WTC11 (cell line): ENCODE data around the gene EPHA6. TPM values are rescaled to one million over a fixed set of nuclear protein-coding genes. Genes with fewer than 3 reads are reported as not detected.

ENCODE experiments used
- ATAC-seq: fragments of 200-7000 bp; cut with Tn5 transposase; 2 replicates; pipeline ENCODE4 v1.10.0; 2021; ENCODE audit warnings: mild to moderate bottlenecking, moderate library complexity
- CTCF ChIA-PET: fragments of 300-600 bp; sonication (Branson Sonifier 250); formaldehyde crosslinking; loops from one replicate; lab custom pipeline; 2021; ENCODE audit warnings: antibody characterized with exemption; lab: Charles Lee
- POLR2A ChIA-PET: fragments of 350-600 bp; sonication (Branson Sonifier 250); formaldehyde crosslinking; loops from one replicate; lab custom pipeline; 2021; ENCODE audit warnings: antibody characterized with exemption; lab: Charles Lee
- DNase-seq: peaks from one replicate; pipeline ENCODE4 v3.0.0; 2021; ENCODE audit warnings: low spot score
- H3K27ac Mint-ChIP-seq: 2 replicates; pipeline ENCODE4 v1.8.0; 2021; ENCODE audit warnings: mixed read lengths
- H3K27me3 Mint-ChIP-seq: 2 replicates; pipeline ENCODE4 v1.8.0; 2021; ENCODE audit warnings: low read depth, mild to moderate bottlenecking, moderate library complexity, mixed read lengths
- H3K36me3 Mint-ChIP-seq: 2 replicates; pipeline ENCODE4 v1.8.0; 2021; ENCODE audit warnings: mixed read lengths
- H3K4me1 Mint-ChIP-seq: 2 replicates; pipeline ENCODE4 v1.8.0; 2022; ENCODE audit warnings: mixed read lengths
- H3K4me3 Mint-ChIP-seq: 2 replicates; pipeline ENCODE4 v1.8.0; 2021; ENCODE audit warnings: mild to moderate bottlenecking, moderate library complexity, mixed read lengths
- H3K9me3 Mint-ChIP-seq: 2 replicates; pipeline ENCODE4 v1.8.0; 2021; ENCODE audit warnings: mixed read lengths
- CDX4 ChIP-seq: fragments of 250-450 bp; sonication (Bioruptor Pico); IDR thresholded peaks from 2 replicates; pipeline ENCODE4 v1.9.0; 2021; ENCODE audit warnings: moderate library complexity, mild to moderate bottlenecking, inconsistent platforms, borderline replicate concordance
- CREB1 ChIP-seq: sonication (generic); formaldehyde crosslinking; IDR thresholded peaks from 2 replicates; pipeline ENCODE4 v1.8.0; 2023; ENCODE audit warnings: mild to moderate bottlenecking, missing genetic modification reagents
- FOXP4 ChIP-seq: sonication (generic); formaldehyde crosslinking; IDR thresholded peaks from 2 replicates; pipeline ENCODE4 v1.8.0; 2022; ENCODE audit warnings: mild to moderate bottlenecking, missing genetic modification reagents
- HMGA2 ChIP-seq: fragments of 250-450 bp; sonication (Bioruptor Pico); IDR thresholded peaks from 2 replicates; pipeline ENCODE4 v1.4.0; 2021; ENCODE audit warnings: mild to moderate bottlenecking, moderate library complexity
- MXD4 ChIP-seq: fragments of 250-450 bp; sonication (Bioruptor Pico); IDR thresholded peaks from 2 replicates; pipeline ENCODE4 v1.8.0; 2021; ENCODE audit warnings: mild to moderate bottlenecking, moderate library complexity, borderline replicate concordance
- NFATC4 ChIP-seq: fragments of 250-450 bp; sonication (Bioruptor Pico); IDR thresholded peaks from 2 replicates; pipeline ENCODE4 v1.9.0; 2021; ENCODE audit warnings: mild to moderate bottlenecking
- NFE2L1 ChIP-seq: sonication (generic); formaldehyde crosslinking; IDR thresholded peaks from 2 replicates; pipeline ENCODE4 v1.8.1; 2023; ENCODE audit warnings: missing genetic modification reagents
- NFYB ChIP-seq: sonication (generic); formaldehyde crosslinking; conservative IDR thresholded peaks from 2 replicates; pipeline ENCODE4 v1.8.0; 2022; ENCODE audit warnings: low read depth, missing genetic modification reagents
- NR2C2 ChIP-seq: sonication (generic); formaldehyde crosslinking; IDR thresholded peaks from 2 replicates; pipeline ENCODE4 v1.8.0; 2022; ENCODE audit warnings: mild to moderate bottlenecking, missing genetic modification reagents
- PRDM15 ChIP-seq: sonication (generic); formaldehyde crosslinking; IDR thresholded peaks from 2 replicates; pipeline ENCODE4 v1.8.0; 2022; ENCODE audit warnings: missing genetic modification reagents
- PREB ChIP-seq: sonication (generic); formaldehyde crosslinking; IDR thresholded peaks from 2 replicates; pipeline ENCODE4 v1.8.1; 2022; ENCODE audit warnings: mild to moderate bottlenecking, missing genetic modification reagents, moderate library complexity, borderline replicate concordance
- PRRX2 ChIP-seq: fragments of 250-450 bp; sonication (Bioruptor Pico); IDR thresholded peaks from 2 replicates; pipeline ENCODE4 v1.8.0; 2021; ENCODE audit warnings: mild to moderate bottlenecking
- TCF7 ChIP-seq: sonication (generic); formaldehyde crosslinking; IDR thresholded peaks from 2 replicates; pipeline ENCODE4 v1.8.0; 2022; ENCODE audit warnings: mild to moderate bottlenecking, low read depth, missing genetic modification reagents, moderate library complexity
- TEAD4 ChIP-seq: sonication (generic); formaldehyde crosslinking; IDR thresholded peaks from 2 replicates; pipeline ENCODE4 v1.8.0; 2022; ENCODE audit warnings: mild to moderate bottlenecking, missing genetic modification reagents
- TP53 ChIP-seq: sonication (generic); formaldehyde crosslinking; IDR thresholded peaks from 2 replicates; pipeline ENCODE4 v1.8.1; 2023; ENCODE audit warnings: mild to moderate bottlenecking, missing genetic modification reagents
- USF2 ChIP-seq: sonication (generic); formaldehyde crosslinking; IDR thresholded peaks from 2 replicates; pipeline ENCODE4 v1.8.1; 2023; ENCODE audit warnings: mild to moderate bottlenecking, missing genetic modification reagents, moderate library complexity
- ZBTB43 ChIP-seq: sonication (generic); formaldehyde crosslinking; IDR thresholded peaks from 2 replicates; pipeline ENCODE4 v1.8.1; 2023; ENCODE audit warnings: mild to moderate bottlenecking, missing genetic modification reagents
- ZNF219 ChIP-seq: sonication (generic); formaldehyde crosslinking; IDR thresholded peaks from 2 replicates; pipeline ENCODE4 v1.8.0; 2023; ENCODE audit warnings: missing genetic modification reagents, mild to moderate bottlenecking, borderline replicate concordance
- ZNF232 ChIP-seq: sonication (generic); formaldehyde crosslinking; IDR thresholded peaks from 2 replicates; pipeline ENCODE4 v1.8.0; 2022; ENCODE audit warnings: mild to moderate bottlenecking, missing genetic modification reagents
- ZNF263 ChIP-seq: sonication (generic); formaldehyde crosslinking; IDR thresholded peaks from 2 replicates; pipeline ENCODE4 v1.8.1; 2022; ENCODE audit warnings: low read depth, mild to moderate bottlenecking, moderate library complexity, missing genetic modification reagents
- ZNF317 ChIP-seq: sonication (generic); formaldehyde crosslinking; IDR thresholded peaks from 2 replicates; pipeline ENCODE4 v1.8.1; 2023; ENCODE audit warnings: low read depth, mild to moderate bottlenecking, moderate library complexity, missing genetic modification reagents, borderline replicate concordance
- total RNA-seq: library from RNA; stranded (reverse); gene quantifications from 3 replicates; pipeline ENCODE4 v1.2.3, GENCODE V29; 2021

EPHA6 gene
- total RNA-seq, 1 experiment from 2014 or later, result 2.1 TPM

- Mint-ChIP-seq H3K27ac (no peak overlapping the region), H3K4me1 (no peaks in the 10 kb centered on the region), H3K27me3 (no peaks in the 10 kb centered on the region), H3K9me3 (peaks cover 13% of the 10 kb centered on the region; the same call in 1 of the 2 replicates), H3K4me3 (no peak overlapping the region), H3K36me3 (no peaks in the 10 kb centered on the region)
- DNase-seq (no peak), ATAC-seq (no peak)
- TF ChIP-seq FOXP4 (CRISPR knock-in tag), result no peak
- POLR2A ChIA-PET, result no interaction called here
- CTCF ChIA-PET, result no interaction called here
These were observed 262.3 kb downstream of the EPHA6 start for GRCh38 chr3:97076673-97077072.

- ChIA-PET CTCF (no interaction called here), POLR2A (no interaction called here)
- Mint-ChIP-seq H3K4me1 (no peaks in the 10 kb centered on the region), H3K4me3 (no peak overlapping the region), H3K9me3 (no peaks in the 10 kb centered on the region), H3K27me3 (no peaks in the 10 kb centered on the region), H3K27ac (no peak overlapping the region), H3K36me3 (no peaks in the 10 kb centered on the region)
- no peak for TF ChIP-seq ZNF263 (CRISPR knock-in tag)
- TF ChIP-seq MXD4 (CRISPR knock-in tag), result no peak
- TF ChIP-seq NR2C2 (CRISPR knock-in tag), result no peak
- TF ChIP-seq PRRX2, result no peak
- TF ChIP-seq TP53 (CRISPR knock-in tag), result no peak
- TF ChIP-seq TCF7, result no peak
- DNase-seq, result no peak
- no peak for ATAC-seq
These were observed 275.2 kb downstream of the EPHA6 start for GRCh38 chr3:97089621-97090020.

- no peak for ATAC-seq
- no peak overlapping the region for H3K27ac Mint-ChIP-seq
- ChIA-PET CTCF (no interaction called here), POLR2A (no interaction called here)
- peaks cover 11% of the 10 kb centered on the region for H3K4me1 Mint-ChIP-seq
- DNase-seq, result no peak
- no peaks in the 10 kb centered on the region for H3K9me3 Mint-ChIP-seq
- no peak overlapping the region for H3K4me3 Mint-ChIP-seq
- H3K27me3 Mint-ChIP-seq, result no peaks in the 10 kb centered on the region
- H3K36me3 Mint-ChIP-seq, result no peaks in the 10 kb centered on the region
- TF ChIP-seq NFATC4 (no peak), CREB1 (no peak), TEAD4 (CRISPR knock-in tag) (no peak), ZNF219 (CRISPR knock-in tag) (no peak), ZNF317 (CRISPR knock-in tag) (no peak), PREB (no peak), CDX4 (CRISPR knock-in tag) (no peak), ZBTB43 (no peak), NFE2L1 (CRISPR knock-in tag) (no peak), ZNF232 (CRISPR knock-in tag) (no peak), NFYB (no peak), MXD4 (CRISPR knock-in tag) (no peak), PRDM15 (CRISPR knock-in tag) (no peak), USF2 (CRISPR knock-in tag) (no peak), HMGA2 (CRISPR knock-in tag) (no peak)
These were observed 288.2 kb downstream of the EPHA6 start for GRCh38 chr3:97102641-97103040.
